LHCN-M2 (cell line): ENCODE results near the gene PRUNE2. TPM values are rescaled to one million over a fixed set of nuclear protein-coding genes. Genes with fewer than 3 reads are reported as not detected.
"Not testable (repeated sequence)": the region's sequence is repeated elsewhere in the genome, so short reads cannot be mapped to it uniquely, and the experiment has no call there.

Experiments
- DNase-seq: peaks from one replicate; pipeline ENCODE4 v3.0.0-alpha.2; 2012; ENCODE audit warnings: low read depth
- polyA plus RNA-seq: library from polyadenylated mRNA; unstranded; fragments of >200 nt; gene quantifications from one replicate; pipeline ENCODE4 v1.2.1, GENCODE V29; 2012; ENCODE audit warnings: missing spikeins
- total RNA-seq: library from RNA; depleted of rRNA; stranded (reverse); fragments of >200 nt; gene quantifications from 2 replicates; pipeline ENCODE4 v1.2.3, GENCODE V29; 2014; rRNA removed

The PRUNE2 gene, protein sequence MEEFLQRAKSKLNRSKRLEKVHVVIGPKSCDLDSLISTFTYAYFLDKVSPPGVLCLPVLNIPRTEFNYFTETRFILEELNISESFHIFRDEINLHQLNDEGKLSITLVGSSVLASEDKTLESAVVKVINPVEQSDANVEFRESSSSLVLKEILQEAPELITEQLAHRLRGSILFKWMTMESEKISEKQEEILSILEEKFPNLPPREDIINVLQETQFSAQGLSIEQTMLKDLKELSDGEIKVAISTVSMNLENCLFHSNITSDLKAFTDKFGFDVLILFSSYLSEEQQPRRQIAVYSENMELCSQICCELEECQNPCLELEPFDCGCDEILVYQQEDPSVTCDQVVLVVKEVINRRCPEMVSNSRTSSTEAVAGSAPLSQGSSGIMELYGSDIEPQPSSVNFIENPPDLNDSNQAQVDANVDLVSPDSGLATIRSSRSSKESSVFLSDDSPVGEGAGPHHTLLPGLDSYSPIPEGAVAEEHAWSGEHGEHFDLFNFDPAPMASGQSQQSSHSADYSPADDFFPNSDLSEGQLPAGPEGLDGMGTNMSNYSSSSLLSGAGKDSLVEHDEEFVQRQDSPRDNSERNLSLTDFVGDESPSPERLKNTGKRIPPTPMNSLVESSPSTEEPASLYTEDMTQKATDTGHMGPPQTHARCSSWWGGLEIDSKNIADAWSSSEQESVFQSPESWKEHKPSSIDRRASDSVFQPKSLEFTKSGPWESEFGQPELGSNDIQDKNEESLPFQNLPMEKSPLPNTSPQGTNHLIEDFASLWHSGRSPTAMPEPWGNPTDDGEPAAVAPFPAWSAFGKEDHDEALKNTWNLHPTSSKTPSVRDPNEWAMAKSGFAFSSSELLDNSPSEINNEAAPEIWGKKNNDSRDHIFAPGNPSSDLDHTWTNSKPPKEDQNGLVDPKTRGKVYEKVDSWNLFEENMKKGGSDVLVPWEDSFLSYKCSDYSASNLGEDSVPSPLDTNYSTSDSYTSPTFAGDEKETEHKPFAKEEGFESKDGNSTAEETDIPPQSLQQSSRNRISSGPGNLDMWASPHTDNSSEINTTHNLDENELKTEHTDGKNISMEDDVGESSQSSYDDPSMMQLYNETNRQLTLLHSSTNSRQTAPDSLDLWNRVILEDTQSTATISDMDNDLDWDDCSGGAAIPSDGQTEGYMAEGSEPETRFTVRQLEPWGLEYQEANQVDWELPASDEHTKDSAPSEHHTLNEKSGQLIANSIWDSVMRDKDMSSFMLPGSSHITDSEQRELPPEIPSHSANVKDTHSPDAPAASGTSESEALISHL (N-terminal part only)
- total RNA-seq, result 68.5 and 88.1 TPM in 2 replicates
- polyA plus RNA-seq, result 57.7 TPM

DNA sequence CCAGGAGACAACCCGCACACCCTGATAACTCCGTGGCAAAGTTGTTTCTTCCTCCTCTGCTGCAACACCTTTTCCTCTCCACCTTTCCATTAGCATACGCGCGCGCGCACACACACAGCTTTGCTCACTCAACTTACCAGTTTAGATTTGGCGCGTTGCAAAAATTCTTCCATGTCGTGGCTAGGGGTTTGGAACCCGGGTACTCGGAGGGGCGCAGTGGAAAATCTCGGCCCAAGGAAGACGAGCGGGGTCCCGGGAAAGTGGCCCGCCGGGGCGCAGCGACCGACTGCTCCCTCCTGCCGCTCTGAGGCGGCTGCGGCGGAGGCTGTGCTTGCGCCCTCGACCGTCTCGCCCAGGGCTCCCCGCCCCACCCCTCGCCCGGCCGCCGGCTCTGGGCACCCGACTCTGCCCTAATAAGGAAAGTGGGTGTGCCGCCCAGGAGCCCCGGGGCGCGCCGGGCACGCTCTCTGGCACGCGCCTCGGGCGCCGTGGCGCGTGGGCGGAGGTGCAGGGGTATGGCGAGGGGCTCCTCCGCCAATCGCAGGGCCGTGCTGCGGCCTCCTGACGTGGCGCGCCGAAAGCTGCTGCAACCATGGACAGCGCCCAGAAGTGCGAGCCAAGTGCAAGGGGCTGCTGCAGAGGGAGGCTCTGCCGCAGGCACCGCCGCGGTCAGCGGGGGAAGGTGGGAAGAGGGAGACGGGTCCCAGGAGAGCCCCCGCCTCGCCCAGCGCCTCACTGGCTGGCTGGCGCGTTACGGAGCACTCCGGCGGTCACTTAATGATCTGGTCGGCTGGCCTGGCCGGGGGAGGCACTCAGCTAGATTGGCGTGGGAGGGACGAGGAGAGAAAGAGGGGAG is at the start of gene PRUNE2:
PRUNE2 (minus strand) TSS at position 324 of the 856 bp plus-strand sequence; CDS start at position 173, 151 bp downstream.
- peak; percentile 94 for DNase-seq

- not testable (repeated sequence) for DNase-seq
Observed at GRCh38 chr9:76955406-76955805, 49.5 kb upstream of the PRUNE2 start.

DNA sequence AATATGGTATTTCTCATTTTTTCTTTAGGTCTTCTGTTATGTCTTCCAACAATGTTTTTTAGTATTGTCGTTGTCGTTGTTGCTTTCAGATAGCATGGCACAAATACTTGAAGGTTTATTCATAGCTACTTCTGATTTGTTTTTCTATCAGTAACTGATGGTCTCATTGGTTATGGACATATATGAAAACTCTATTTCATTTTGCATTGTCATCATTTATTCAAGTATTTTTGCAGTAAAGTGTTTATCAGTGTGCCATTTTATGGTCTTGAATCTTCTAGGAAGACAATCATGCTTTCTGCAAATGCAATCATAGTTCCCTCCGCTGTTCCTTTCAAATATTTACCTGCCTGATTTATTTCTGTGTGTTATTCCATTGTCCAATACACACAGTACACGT is 44.0 kb upstream of the PRUNE2 start:
- no peak for DNase-seq

- no peak for DNase-seq
Observed at GRCh38 chr9:76944011-76944410, 38.1 kb upstream of the PRUNE2 start.

DNA sequence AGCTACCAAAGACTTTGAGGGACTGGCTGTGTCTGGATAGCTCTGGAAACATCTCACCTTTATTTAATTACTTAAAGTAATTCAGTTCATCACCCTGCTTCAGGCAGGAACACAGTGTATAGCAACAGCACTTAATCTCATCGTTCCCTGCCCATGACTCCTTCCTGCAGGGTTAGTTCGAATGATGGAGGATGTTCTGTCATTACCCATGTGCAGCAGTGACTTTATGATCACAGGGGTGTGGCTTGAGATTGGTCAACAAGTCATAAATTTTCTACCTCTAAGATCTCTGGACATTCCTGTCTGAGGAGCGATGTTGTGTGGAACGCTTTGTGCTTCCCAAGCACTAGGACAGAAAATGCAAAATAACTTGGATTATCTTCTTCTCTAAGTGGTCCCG is 37.1 kb upstream of the PRUNE2 start:
- DNase-seq, result no peak

DNA sequence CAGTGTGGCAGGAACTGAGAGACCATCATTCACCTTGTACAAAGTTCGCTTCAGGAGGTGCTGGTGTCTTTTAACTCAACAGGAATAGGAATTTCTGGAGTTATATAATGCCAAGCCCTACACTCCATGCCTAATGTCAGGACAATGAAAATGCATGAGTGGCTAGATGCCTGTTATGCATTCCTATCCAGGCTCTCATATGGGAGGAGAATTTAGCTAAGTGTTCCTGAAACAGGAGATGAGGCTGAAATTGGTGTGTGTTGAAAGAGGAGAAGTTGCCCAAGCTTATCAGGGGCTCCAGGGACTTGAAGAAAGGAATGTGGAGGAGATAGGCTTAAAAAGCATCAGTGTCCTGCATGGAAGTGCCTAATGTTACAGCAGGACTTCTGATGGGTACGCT is 26.8 kb upstream of the PRUNE2 start:
- peak; percentile 62 for DNase-seq

GRCh38 chr9:76932265-76932664 is 26.4 kb upstream of the PRUNE2 start:
- no peak for DNase-seq

DNA sequence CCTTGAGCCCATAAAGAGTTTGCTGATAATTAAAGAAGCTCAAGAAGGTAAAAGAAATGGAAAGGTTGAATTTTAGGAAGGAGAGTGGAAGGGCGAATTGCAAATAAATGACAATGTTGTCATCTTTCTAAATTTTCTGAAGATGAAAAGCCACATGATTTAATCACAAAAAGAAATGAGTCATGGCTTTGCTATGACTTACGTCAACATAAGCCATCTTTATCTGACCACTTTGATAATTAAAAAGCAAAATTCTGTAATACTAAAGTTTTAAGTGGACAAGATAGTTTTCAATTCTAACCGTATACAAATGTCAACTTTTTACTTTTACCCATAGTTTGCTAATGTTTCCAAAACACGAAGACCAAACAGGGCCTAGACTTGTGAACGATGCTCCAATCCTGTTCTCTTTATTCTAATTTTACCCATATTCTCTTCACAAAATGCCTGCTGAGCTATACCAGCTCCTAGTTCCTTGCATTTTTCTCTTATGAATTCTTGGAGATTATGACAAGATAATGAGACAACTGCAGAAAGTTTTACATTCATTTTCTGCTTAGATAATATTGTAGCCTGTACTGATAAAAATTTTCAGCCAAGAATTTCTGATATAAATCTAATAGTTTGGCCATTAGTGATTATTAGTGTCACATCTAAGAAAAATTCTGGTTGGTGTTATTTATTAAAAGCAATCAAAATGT is 21.8 kb upstream of the PRUNE2 start:
- DNase-seq, result peak; percentile 45

GRCh38 chr9:76926846-76927245 is 20.9 kb upstream of the PRUNE2 start:
- no peak for DNase-seq

DNA sequence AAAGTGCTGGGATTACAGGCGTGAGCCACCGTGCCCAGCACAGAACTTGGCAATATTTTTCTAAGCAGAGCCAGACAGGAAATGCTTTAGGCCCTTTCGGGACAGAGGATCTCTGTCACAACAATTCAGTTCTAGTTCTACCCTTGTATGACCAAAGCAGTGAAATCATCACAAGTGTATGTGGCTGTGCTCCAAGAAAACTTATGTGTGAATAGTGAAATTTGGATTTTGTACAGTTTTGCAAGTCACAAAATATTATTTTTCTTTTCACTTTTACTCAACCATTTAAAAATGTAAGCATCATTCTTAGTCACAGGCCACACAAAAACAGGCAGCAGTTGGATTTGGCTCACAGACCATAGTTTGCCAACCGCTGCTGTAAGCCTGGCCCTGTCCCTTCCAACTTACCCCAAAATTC is 20.4 kb upstream of the PRUNE2 start:
- peak; percentile 96 for DNase-seq

- no peak for DNase-seq
Observed at GRCh38 chr9:76921165-76921564, 15.3 kb upstream of the PRUNE2 start.

DNA sequence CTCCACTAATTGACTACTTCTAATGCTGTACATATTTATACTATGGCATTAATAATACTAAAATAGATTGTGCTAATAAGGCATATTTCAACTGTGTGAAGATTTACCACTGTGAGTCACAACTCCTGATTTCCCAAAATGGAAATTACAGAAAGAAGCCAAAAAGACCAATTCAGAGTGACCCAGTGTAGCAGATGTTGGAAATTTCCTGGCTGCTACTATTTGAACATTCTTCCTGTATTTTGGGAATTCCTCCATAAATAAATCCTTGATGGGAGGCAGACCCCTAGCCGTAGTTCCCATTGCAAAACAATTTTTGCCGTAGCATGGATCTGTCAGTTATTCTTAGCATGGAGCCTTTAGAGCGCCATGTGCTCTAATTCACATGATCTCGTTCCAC is 11.4 kb upstream of the PRUNE2 start:
- no peak for DNase-seq

DNA sequence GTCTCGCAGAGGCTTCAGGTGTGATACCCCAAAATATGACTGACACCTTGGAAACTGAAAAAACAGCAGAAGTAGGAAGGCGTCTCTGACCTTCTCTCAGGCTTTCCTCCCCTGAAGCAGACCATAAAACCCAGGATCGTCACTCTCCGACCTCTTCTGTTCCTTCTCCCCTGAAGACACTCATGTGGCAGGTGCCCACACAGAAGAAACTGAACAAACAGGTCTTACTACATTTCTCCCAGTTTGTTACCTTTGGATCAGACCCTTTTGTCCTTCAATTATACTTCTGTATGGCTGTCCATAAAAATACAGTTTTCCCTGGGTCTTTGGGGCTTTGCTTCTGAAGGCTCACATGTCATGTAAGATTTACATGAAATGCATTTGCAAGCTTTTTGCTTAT is 10.3 kb upstream of the PRUNE2 start:
- DNase-seq, result no peak

DNA sequence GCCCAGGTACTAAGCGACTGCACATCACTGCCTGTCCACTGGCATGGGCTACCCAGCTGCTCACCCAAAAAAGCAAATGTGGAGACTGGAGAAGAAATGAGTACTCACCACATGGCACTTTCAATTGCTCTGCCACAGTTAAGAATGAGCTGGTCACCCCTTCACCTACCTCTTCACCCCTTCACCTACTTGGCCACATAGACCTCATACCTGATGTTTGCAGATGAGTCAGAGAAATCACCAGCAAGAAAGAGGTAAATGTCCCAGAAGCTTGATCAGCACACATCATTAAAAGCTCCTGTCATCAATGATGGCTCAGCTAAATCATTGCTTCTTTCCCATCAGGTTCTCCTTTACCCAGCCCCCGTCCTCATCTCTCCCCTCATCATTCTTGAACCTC is 7.6 kb upstream of the PRUNE2 start:
- DNase-seq, result no peak

- DNase-seq, result peak; percentile 76
Observed at GRCh38 chr9:76912636-76913275, 6.8 kb upstream of the PRUNE2 start.

- no peak for DNase-seq
Observed at GRCh38 chr9:76911971-76912370, 6.1 kb upstream of the PRUNE2 start.

GRCh38 chr9:76910861-76911260 is 4.9 kb upstream of the PRUNE2 start:
- DNase-seq, result no peak

DNA sequence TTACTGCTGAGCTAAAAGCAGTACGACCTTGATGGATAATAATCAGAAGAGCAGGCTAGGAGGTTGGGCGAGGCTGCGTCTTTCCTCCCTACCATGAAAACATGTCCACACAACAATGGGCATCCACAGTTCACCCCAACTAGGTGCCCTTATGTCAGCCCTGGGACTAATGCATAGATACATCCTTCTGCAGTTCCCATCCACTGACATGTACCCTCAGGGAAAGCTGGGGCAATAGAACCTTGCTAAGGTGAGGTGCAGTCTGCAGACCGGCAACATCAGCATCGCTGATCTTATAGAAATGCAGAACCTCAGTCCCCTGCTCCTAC is 697 bp upstream of the PRUNE2 start:
- DNase-seq, result no peak

DNA sequence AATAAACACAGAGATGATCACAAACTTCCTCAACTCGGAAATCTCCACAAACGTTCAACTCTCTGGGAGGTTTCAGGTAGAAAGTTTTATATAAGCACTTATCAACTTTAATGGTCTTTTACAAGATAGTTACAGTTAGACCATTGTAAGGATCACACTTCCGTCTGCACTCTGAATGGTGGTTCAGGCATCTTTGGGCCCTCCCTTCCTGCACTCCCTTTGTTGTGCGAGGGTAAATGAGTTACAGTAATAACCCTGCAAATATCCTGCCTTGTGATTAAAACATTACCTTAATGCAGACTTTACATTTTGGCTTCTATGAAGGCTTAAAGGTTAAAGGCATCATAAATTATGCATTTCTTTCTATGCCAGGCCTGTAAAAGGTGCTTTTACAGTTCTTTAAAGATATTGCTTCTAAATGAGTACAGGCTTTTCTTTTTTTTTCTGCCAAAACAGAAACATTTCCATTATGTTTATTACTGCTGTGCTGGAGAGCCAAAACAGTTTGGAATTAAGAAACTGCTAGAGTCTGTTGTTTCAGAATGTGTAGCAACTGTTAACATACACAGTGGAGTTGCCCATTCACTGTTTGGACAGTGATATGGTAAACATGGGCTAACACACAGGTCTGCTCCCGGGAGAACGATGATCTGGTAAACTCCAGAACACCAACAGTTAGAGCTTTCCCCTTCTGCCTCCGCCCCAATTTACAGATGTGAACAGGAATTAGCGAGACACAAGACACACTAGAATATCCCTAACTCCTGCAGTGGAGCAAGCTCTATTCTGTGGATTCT is 1.1 kb downstream of the PRUNE2 start:
- peak; percentile 19 for DNase-seq
